ENCODE data around the gene ANKEF1.
"Not testable (repeated sequence)": the region's sequence is repeated elsewhere in the genome, so short reads cannot be mapped to it uniquely, and the experiment has no call there.

ANKEF1 gene

GRCh38 chr20:10033905-10034650 lies 709 bp upstream of the ANKEF1 start:
- H3K27ac ChIP-seq: no peak overlapping the region
- TF ChIP-seq CTCF (IDR thresholded peaks at IDR 0.05): no peak
- no peak for TF ChIP-seq ZFX (IDR thresholded peaks at IDR 0.05; ENCODE audit: borderline replicate concordance)

- H3K27ac ChIP-seq: not testable (repeated sequence)
These were observed 1.5 kb downstream of the ANKEF1 start for GRCh38 chr20:10036321-10036720.

- no peak for TF ChIP-seq ZFX (IDR thresholded peaks at IDR 0.05; ENCODE audit: borderline replicate concordance)
- no peak for TF ChIP-seq CTCF (IDR thresholded peaks at IDR 0.05)
- H3K27ac ChIP-seq: no peak overlapping the region
These were observed 5.5 kb downstream of the ANKEF1 start for GRCh38 chr20:10040070-10040975.

- no peak for TF ChIP-seq CTCF (IDR thresholded peaks at IDR 0.05)
- TF ChIP-seq ZFX (IDR thresholded peaks at IDR 0.05; ENCODE audit: borderline replicate concordance): no peak
- H3K27ac ChIP-seq: no peak overlapping the region
These were observed 7.3 kb downstream of the ANKEF1 start for GRCh38 chr20:10042086-10042485.

GRCh38 chr20:10047427-10047826 lies 12.6 kb downstream of the ANKEF1 start:
- H3K27ac ChIP-seq: no peak overlapping the region
- no peak for TF ChIP-seq ZFX (IDR thresholded peaks at IDR 0.05; ENCODE audit: borderline replicate concordance)
- peak; percentile 14; the same call in 1 of the 2 replicates for TF ChIP-seq CTCF (IDR thresholded peaks at IDR 0.05)

GRCh38 chr20:10051185-10051584 lies 16.4 kb downstream of the ANKEF1 start:
- H3K27ac ChIP-seq: no peak overlapping the region
- no peak for TF ChIP-seq CTCF (IDR thresholded peaks at IDR 0.05)
- no peak for TF ChIP-seq ZFX (IDR thresholded peaks at IDR 0.05; ENCODE audit: borderline replicate concordance)

- H3K27ac ChIP-seq: no peak overlapping the region
- TF ChIP-seq CTCF (IDR thresholded peaks at IDR 0.05): no peak
- no peak for TF ChIP-seq ZFX (IDR thresholded peaks at IDR 0.05; ENCODE audit: borderline replicate concordance)
These were observed 24.2 kb downstream of the ANKEF1 start for GRCh38 chr20:10059006-10059405.

Data from 22Rv1 (cell line).